Measurements from ENCODE around the gene MIOS.

DNA sequence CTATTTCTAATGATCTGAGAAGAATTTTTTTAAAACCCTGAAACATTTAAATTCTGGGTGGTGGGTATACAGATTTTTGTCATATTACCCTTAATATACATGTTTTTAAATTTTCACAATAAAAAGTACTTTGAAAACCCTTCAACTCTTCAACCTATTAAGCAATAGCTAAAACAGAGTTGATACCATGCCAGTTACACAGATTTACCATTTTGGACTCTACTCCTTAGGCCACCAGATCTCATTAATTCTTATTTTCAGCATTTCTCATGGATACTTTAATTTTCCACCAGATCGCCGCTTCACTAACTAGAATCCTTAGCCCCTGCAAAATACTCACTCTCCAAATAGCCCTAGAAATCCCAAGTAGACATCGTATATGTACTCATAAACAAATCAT lies 18.3 kb upstream of the MIOS start:
- no peak for TF ChIP-seq EZH2phosphoT487 (IDR thresholded peaks at IDR 0.05; ENCODE audit: borderline replicate concordance, low read length)
- no peak for TF ChIP-seq CTCF (IDR thresholded peaks at IDR 0.05; ENCODE audit: low read depth, low read length, poor library complexity, severe bottlenecking)

All from DOHH2 (cell line).